SK-N-MC (cell line): ENCODE results near the gene KIFC3.

Experiments
- EZH2 ChIP-seq: fragments of 200-600 bp; sonication (generic); IDR thresholded peaks from one replicate; pipeline ENCODE4 v1.6.1; 2017; ENCODE audit warnings: antibody characterized with exemption
- POLR2AphosphoS5 ChIP-seq: IDR thresholded peaks from 2 replicates; pipeline ENCODE4 v1.6.1; 2012; ENCODE audit warnings: mild to moderate bottlenecking, low read depth, low read length, borderline replicate concordance

GRCh38 chr16:57818377-57819064 is 16.2 kb upstream of the KIFC3 start:
- TF ChIP-seq EZH2: no peak
- no peak for TF ChIP-seq POLR2AphosphoS5
